Colonic mucosa (tissue), 4 donors: ENCODE measurements around the gene SPDYE6. TPM values are rescaled to one million over a fixed set of nuclear protein-coding genes. Genes with fewer than 3 reads are reported as not detected.
"Not testable (repeated sequence)": the region's sequence is repeated elsewhere in the genome, so short reads cannot be mapped to it uniquely, and the experiment has no call there.

Experiments used
- DNase-seq: peaks from one replicate; pipeline ENCODE4 v3.0.0-alpha.2; 2020
- H3K27ac ChIP-seq: fragments of 200-600 bp; one replicate; pipeline ENCODE4 v1.8.0; 2021
- H3K27me3 ChIP-seq: fragments of 200-600 bp; one replicate; pipeline ENCODE4 v1.8.0; 2021
- H3K36me3 ChIP-seq: fragments of 200-600 bp; one replicate; pipeline ENCODE4 v1.8.0; 2021
- H3K4me1 ChIP-seq: fragments of 200-600 bp; one replicate; pipeline ENCODE4 v1.8.0; 2021; ENCODE audit warnings: mild to moderate bottlenecking
- H3K4me3 ChIP-seq: fragments of 200-600 bp; one replicate; pipeline ENCODE4 v1.8.0; 2021
- H3K9ac ChIP-seq, 2 donors: one replicate each; pipeline ENCODE4 v1.7.0; 2013; ENCODE audit warnings: control low read depth in 2 of 2, low read depth in 2 of 2, low read length in 2 of 2
- H3K9me3 ChIP-seq: fragments of 200-600 bp; one replicate; pipeline ENCODE4 v1.8.0; 2021
- intact Hi-C: fragments of 100-400 bp; cut with DNase I; formaldehyde crosslinking; loops from one replicate; pipeline ENCODE4 v1.14.1; 2022
- total RNA-seq, 2 donors: library from RNA; stranded (reverse); fragmentation: NEBNext Ultra II Directional in 1 of 2; extraction: Animal tissue kit (Norgen Biotek cat#: 25700) in 1 of 2; gene quantifications; one replicate each; pipeline ENCODE4 v1.2.1, GENCODE V29; 2021
- donor health status: healthy.
- donor health status: DM: no; HTN: no; CAD: no.
- donor health status: DM: no; HTN: no; CAD: no.

SPDYE6 gene
- total RNA-seq, 2 donors from 2014 or later, result not detected

DNA sequence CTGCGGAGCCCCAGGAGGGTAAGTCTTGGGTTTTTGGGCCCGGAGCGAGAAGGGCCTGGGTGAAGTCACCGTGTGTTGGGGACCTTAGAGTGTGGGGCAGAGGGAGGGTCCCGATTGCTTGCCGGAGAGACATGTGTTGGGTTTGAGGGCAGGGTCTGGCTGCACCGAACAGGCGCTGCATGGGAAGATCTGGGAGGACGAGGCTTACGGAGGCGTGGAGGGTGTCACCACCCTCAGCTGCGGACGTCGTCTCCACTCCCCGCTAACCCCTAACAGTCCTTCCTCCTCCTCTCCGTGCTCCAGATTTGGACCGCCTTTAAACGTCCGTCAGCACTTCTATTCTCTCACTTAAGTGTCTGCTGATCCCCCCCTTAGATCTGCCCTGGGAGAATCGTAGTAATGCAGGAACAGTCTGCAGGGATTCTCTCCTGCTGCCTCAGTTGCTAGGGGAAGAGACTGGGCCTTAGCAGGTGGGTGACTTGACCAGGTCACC, 8.2 kb upstream of the SPDYE6 start:
- Histone ChIP-seq H3K27ac (peak overlapping the region; percentile 76), H3K4me3 (peak overlapping the region; percentile 93), H3K9ac (peak overlapping the region; percentile 34 to 86)
- H3K27me3 ChIP-seq, intact Hi-C loops, H3K4me1 ChIP-seq, H3K36me3 ChIP-seq, H3K9me3 ChIP-seq: not testable (repeated sequence)
- peak; percentile 19 for DNase-seq

DNA sequence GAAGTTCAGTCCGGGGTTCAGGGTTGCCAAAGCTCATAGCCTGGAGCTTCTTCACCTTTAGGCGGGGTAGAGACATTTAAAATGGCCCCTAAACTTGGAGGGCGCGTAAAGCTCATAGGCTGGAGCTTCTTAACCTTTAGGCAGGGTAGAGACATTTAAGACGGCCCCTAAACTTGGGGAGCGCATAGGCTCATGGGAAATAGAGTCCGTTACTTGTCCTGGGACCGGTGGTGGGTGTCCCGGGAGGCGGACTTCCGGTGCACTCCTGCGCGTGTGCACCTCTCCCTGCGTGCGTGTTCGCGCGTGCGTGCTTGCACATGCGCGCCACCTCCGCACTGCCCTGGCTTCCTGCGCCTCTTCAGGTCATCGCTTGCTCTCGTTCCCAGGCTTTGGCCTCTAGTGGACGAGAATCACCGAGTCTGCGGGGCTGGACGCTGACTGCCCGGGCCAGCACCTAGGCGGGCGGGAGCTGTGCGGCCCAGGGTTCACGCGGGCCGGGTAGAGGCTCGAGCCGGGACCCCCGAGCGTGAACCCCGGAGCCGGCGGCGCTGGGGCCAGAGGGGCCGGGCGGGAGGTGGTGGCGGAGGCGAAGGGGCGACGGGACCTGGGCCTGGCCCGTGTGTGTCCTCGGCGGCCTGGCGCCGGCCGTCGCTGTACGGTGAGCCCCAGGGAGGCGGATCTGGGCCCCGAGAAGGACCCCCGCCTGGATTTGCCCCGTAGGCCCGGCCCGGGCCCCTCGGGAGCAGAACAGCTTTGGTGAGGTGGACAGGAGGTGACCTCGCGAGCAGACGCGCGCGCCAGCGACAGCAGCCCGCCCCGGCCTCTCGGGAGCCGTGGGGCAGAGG, 7.5 kb upstream of the SPDYE6 start:
- H3K36me3 ChIP-seq, H3K4me1 ChIP-seq, H3K27me3 ChIP-seq, H3K9me3 ChIP-seq, intact Hi-C loops: not testable (repeated sequence)
- DNase-seq, result peak; percentile 96
- H3K9ac ChIP-seq, result peak overlapping the region; percentile 34 to 86
- peak overlapping the region; percentile 93 for H3K4me3 ChIP-seq
- H3K27ac ChIP-seq, result peak overlapping the region; percentile 76

DNA sequence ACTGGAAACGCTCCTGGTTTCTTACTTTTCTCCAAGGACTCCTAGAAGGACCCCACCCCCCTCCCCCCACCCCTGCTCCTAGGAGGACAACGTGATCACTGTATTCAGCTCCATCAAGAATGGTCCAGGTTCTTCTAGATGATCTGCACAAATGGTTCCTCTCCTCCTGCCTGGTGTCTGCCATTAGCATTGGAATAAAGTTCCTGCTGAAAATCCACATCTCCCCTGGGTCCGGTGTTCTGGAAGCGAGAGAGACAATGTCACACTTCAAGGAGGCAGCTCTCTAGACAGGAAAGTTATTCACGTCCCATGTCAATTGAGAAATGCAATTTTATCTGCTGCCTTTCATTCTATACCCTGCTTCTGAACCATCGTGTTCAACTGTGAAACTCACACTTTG, 9.3 kb downstream of the SPDYE6 start:
- H3K4me3 ChIP-seq, H3K4me1 ChIP-seq, DNase-seq, H3K9me3 ChIP-seq, H3K9ac ChIP-seq, H3K36me3 ChIP-seq, H3K27ac ChIP-seq, H3K27me3 ChIP-seq, intact Hi-C loops: not testable (repeated sequence)

DNA sequence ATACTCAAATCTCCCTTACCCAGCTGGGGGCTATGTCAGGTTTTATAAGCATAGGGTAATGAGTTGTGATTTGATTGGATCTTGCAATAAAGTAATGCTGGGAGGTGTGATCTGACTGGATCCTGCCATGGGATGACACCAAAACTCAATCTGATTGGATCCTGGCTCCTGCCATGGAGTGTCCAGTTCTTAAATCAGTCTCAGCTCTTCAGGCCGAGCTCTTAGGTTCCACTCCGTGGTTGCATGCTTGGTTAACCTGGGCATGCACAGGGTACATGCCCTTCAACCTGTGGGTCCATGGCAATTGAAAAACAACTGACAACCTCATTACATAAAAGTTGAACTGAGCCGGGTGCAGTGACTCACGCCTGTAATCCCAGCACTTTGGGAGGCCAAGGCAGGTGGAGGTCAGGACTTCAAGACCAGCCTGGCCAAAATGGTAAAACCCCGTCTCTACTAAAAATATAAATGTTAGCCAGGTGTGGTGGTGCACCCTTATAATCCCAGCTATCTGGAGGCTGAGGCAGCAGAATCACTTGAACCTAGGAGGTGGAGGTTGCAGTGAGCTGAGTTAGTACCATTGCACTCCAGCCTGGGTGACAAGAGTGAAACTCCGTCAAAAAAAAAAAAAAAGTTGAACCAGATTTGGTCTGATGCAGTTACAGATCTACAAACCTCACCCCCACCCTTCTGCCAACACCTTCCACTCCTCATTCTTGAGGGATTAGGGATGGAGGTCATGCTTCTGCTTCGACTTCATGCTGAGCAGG, 15.5 kb downstream of the SPDYE6 start:
- H3K27ac ChIP-seq, H3K4me3 ChIP-seq, H3K9ac ChIP-seq, H3K36me3 ChIP-seq, H3K27me3 ChIP-seq, H3K4me1 ChIP-seq, H3K9me3 ChIP-seq, DNase-seq, intact Hi-C loops: not testable (repeated sequence)

DNA sequence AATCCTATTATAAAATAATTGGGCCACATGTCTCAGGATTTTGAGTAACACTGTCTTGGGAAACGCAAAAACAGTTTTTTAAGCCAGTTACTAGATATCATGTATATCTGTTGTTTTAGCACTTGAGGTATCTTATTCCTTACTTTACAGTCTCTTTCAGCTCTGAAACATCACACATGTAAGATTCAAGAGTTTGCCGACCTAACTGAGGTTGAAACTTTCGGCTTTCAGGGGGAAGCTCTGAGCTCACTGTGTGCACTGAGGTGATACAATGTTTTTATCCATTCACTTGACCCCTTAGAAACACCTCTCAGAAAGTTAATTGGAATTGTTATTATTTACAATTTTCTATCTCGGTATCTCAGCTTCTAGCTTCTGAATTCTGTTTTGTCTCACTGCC, 18.8 kb downstream of the SPDYE6 start:
- H3K9me3 ChIP-seq, H3K36me3 ChIP-seq, H3K4me1 ChIP-seq, H3K9ac ChIP-seq, H3K4me3 ChIP-seq, H3K27ac ChIP-seq, H3K27me3 ChIP-seq, intact Hi-C loops, DNase-seq: not testable (repeated sequence)

DNA sequence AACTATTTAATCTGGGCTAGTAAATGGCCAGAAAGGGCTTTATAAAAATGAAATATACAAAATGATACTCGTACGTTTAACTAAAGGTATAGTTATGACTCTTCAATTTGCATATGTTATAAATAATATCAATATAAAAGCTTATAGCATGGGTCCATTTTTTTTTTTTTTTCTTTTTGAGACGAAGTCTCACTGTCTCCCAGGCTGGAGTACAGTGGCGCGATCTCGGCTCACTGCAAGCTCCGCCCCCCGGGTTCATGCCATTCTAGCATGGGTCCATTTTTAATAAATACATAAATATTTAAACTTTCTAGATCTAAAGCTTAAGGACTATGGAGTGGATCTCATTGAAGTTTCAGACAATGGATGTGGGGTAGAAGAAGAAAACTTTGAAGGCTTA, 19.2 kb downstream of the SPDYE6 start:
- H3K9me3 ChIP-seq, H3K4me3 ChIP-seq, DNase-seq: not testable (repeated sequence)

DNA sequence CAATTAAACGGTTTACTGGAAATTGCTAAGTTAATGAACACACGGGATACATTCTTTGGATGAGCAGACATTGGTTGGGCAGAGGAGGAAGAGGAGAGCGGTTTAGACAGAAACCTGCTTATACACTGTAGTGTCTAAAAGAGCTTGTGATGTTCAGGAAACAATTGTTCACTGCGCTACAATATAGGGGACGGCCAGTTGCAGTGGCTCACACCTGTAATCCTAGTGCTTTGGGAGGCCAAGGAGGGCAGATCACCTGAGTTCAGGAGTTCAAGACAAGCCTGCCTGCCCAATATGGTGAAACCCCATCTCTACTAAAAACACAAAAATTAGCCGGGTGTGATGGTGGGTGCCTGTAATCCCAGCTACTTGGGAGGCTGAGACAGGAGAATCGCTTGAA, 20.7 kb downstream of the SPDYE6 start:
- H3K4me1 ChIP-seq, H3K36me3 ChIP-seq, DNase-seq, H3K4me3 ChIP-seq, H3K27ac ChIP-seq, H3K27me3 ChIP-seq, H3K9ac ChIP-seq, H3K9me3 ChIP-seq, intact Hi-C loops: not testable (repeated sequence)

More for the DNA sequence above, 19.2 kb downstream of the SPDYE6 start:
- H3K9ac ChIP-seq, intact Hi-C loops, H3K27me3 ChIP-seq, H3K36me3 ChIP-seq, H3K27ac ChIP-seq, H3K4me1 ChIP-seq: not testable (repeated sequence)

DNA sequence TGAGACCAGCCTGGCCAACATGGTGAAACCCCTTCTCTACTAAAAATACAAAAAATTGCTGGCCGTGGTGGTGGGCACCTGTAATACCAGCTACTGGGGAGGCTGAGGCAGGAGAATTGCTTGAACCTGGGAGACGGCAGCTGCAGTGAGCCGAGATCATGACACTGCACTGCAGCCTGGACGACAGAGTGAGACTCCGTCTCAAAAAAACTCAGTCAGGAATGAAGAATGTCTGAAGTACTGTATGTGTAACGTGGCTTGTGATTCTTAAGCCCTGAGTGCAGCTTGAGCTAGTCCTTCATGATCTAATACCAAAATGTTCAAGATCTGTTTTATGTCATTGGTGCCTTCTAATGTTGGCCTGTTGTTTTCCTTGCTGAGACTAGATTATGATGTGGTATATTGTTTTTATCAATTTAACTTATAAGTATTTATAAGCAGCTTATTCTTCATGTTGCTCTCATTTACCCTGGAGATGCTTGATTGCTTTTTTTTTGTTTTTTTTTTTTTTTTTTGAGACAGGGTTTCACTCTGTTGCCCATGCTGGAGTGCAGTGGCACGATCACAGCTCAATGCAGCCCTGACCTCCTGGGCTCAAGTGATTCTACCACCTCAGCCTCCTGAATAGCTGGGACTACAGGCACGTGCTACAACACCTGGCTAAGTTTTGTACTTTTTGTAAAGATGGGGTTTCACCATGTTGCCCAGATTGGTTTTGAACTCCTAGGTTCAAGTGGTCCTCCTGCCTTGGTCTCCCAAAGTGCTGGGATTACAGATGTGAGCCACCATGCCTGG, 25.4 kb downstream of the SPDYE6 start:
- H3K27ac ChIP-seq, H3K9me3 ChIP-seq, H3K27me3 ChIP-seq, DNase-seq, H3K4me1 ChIP-seq, intact Hi-C loops, H3K36me3 ChIP-seq, H3K9ac ChIP-seq, H3K4me3 ChIP-seq: not testable (repeated sequence)

DNA sequence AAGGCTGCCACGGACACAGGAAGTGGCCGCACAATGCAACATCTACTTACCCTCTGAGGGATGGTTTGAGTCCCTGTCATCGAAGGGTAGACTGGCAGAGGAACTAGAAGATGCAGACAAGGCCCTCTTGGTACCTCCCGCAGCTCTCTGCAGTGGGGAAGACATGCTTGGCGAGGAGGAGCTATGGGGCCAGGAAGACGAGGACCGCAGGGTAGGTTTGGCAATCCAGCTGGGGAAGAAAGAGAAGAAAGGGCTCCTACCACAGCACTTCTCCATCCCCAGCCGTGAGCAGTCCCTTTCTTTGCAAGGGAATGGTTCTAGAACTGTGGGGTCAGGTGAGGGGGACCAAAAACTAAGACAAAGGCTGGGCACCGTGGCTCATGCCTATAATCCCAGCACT, 26.9 kb downstream of the SPDYE6 start:
- DNase-seq, H3K36me3 ChIP-seq, intact Hi-C loops, H3K9me3 ChIP-seq, H3K27me3 ChIP-seq, H3K27ac ChIP-seq, H3K4me3 ChIP-seq, H3K4me1 ChIP-seq, H3K9ac ChIP-seq: not testable (repeated sequence)

DNA sequence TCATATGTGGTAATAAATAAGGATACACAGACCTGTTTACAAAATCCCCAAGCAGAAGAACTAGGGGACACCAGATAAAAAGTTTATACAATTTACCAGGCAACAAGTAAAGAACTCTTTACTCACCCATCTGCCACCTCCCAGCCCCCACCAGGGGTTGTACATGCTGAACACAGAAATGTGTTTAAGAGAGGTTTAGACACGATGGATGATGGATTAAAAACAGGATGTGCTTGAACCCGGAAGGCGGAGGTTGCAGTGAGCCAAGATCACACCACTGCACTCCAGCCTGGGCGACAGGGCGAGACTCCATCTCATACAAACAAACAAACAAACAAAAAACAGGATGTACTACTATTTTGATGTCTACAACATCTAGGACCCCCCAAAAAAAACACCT, 27.4 kb downstream of the SPDYE6 start:
- H3K4me3 ChIP-seq, intact Hi-C loops, H3K9ac ChIP-seq, H3K27ac ChIP-seq, DNase-seq, H3K36me3 ChIP-seq, H3K9me3 ChIP-seq, H3K27me3 ChIP-seq, H3K4me1 ChIP-seq: not testable (repeated sequence)

DNA sequence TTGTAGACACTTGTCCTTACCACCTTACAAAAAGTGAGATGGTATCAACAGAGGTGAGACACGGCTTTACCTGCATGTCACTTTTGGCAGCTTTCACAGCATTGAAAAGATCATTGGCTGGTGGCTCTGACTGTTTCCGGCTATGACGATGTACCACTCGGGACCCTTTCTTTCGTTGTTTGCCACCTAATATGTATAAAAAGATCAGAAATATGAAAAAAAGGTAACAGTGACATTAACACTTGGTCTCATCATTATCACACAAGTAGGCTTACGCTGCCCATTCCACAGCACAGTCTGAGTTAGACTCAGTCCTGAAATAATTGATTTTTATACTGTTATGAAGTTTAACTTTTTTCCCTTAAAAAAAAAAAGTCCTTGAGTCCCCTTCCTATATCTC, 29.1 kb downstream of the SPDYE6 start:
- DNase-seq, intact Hi-C loops, H3K27ac ChIP-seq, H3K9me3 ChIP-seq, H3K4me3 ChIP-seq, H3K27me3 ChIP-seq, H3K9ac ChIP-seq, H3K36me3 ChIP-seq, H3K4me1 ChIP-seq: not testable (repeated sequence)
